ENCODE results near the gene NAALADL2. TPM values are rescaled to one million over a fixed set of nuclear protein-coding genes. Genes with fewer than 3 reads are reported as not detected.

Gene NAALADL2
- total and polyA plus RNA-seq, 3 donors from 2014 or later, result 5.4 to 15.6 (median 6.0) TPM

DNA sequence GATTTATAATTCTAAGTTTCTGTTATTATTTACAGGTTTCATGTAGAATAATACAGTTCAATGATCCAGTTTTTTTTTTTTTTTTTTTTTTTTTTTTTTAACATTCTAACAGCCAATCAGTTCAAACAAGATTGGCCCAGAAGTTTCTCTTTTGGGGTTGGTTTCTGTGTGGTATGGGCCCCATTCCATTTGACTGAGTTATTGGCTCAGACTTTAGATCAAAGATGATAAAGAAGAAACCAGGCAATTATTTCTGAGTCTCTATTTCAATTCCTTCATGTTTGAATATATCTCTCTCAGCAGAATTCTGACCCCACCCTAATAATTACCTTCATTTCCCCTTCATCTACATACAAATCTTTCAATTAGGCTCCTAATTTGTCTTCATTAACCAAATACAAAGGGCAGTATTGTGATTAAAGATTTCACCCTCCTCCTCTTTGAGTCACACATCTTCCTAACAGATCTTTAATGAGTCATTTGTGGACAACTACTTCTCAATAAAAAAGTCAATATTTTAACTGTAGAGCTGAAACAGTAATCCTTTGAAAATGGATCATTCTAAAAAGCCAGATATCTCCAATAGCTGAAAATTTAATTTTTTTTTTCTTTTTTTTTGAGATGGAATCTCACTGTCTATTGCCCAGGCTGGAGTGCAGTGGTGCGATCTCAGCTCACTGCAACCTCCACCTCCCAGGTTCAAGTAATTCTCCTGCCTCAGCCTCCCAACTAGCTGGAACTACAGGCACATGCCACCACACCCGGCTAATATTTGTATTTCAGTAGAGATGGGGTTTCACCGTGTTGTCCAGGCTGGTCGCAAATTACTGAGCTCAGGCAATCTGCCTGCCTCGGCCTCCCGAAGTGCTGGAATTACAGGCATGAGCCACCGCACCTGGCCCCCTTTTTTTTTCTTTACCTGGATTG, 878.8 kb downstream of the NAALADL2 start:
- Histone ChIP-seq H3K27me3 (no peaks in the 10 kb centered on the region), H3K36me3 (ENCODE audit: low read depth, missing control alignments) (no peaks in the 10 kb centered on the region), H3K9me3 (no peaks in the 10 kb centered on the region), H3K27ac (no peak overlapping the region), H3K4me1 (no peaks in the 10 kb centered on the region), H3K4me3 (no peak overlapping the region)
- intact Hi-C loops (cut with DNase I; ENCODE audit: low total_unique reads), result no loop called here
- DNase-seq, result no peak
- no peak for TF ChIP-seq POLR2A (IDR thresholded peaks at IDR 0.05)
- TF ChIP-seq, protein P1, sequence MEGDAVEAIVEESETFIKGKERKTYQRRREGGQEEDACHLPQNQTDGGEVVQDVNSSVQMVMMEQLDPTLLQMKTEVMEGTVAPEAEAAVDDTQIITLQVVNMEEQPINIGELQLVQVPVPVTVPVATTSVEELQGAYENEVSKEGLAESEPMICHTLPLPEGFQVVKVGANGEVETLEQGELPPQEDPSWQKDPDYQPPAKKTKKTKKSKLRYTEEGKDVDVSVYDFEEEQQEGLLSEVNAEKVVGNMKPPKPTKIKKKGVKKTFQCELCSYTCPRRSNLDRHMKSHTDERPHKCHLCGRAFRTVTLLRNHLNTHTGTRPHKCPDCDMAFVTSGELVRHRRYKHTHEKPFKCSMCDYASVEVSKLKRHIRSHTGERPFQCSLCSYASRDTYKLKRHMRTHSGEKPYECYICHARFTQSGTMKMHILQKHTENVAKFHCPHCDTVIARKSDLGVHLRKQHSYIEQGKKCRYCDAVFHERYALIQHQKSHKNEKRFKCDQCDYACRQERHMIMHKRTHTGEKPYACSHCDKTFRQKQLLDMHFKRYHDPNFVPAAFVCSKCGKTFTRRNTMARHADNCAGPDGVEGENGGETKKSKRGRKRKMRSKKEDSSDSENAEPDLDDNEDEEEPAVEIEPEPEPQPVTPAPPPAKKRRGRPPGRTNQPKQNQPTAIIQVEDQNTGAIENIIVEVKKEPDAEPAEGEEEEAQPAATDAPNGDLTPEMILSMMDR (IDR thresholded peaks at IDR 0.05), result no peak
- 92 to 95% methylated on average over 7 of the region's 7 CpGs for WGBS, 2 donors

DNA sequence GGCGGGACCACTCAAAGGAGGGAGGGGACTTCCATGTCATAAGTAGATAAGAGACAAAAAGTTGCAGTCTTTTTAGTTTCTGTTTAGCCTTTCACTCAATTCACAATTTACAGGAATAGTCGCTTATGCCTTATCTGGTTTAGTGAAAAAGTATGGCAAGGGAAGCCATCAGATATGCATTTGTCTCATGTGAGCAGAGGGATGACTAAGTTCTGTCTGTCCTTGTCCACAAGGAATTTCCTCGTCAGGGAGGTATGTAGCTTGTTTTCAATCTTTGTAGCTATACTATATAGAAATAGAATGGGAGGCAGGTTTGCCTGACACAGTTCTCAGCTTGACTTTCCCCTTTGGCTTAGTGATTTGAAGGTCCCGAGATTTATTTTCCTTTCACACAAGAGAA, 882.8 kb downstream of the NAALADL2 start:
- intact Hi-C loops (cut with DNase I; ENCODE audit: low total_unique reads), result no loop called here
- no peaks in the 10 kb centered on the region for H3K4me1 ChIP-seq

DNA sequence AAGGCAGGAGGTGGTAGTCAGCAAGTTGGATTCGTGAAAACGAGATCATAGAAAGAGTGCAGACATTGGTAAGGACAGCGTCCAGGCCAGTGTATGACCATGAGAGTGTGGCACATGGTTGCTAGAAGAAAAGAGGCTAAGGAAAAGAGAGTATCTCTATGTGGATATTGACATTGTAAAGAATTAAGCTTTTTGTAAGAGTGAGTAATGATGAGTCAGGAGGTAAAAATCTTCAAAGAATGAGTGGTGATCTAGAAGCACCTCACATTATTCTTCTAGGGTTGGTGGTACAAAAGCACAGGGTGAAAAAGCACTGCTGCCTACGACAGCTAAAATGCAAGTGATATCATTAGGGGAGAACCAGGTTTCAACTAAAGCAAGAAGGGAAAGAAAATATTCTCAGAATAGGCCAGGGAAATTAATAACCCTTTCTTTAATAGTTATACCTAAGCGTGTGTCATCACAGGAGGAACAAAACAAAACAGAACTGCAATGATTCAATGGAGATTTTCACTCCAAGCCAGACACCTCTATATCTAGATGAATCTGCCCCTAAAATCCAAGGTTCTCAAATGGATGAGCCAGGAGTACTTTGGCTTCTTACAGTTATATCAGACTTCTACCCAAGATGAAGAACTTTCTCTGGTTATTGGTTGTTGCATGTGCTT, 884.7 kb downstream of the NAALADL2 start:
- Histone ChIP-seq H3K27ac (no peak overlapping the region), H3K9me3 (no peaks in the 10 kb centered on the region), H3K4me1 (no peaks in the 10 kb centered on the region), H3K4me3 (no peak overlapping the region), H3K27me3 (no peaks in the 10 kb centered on the region), H3K36me3 (ENCODE audit: low read depth, missing control alignments) (no peaks in the 10 kb centered on the region)
- intact Hi-C loops (cut with DNase I; ENCODE audit: low total_unique reads), result no loop called here
- 89 to 92% methylated on average over 5 of the region's 5 CpGs for WGBS, 2 donors
- TF ChIP-seq, protein P1 (IDR thresholded peaks at IDR 0.05), result no peak
- TF ChIP-seq POLR2A (IDR thresholded peaks at IDR 0.05), result no peak
- no peak for DNase-seq

More for the DNA sequence above, 882.8 kb downstream of the NAALADL2 start:
- DNase-seq, result no peak
- no peak overlapping the region for H3K4me3 ChIP-seq
- TF ChIP-seq, protein P1 (IDR thresholded peaks at IDR 0.05), result no peak
- TF ChIP-seq POLR2A (IDR thresholded peaks at IDR 0.05), result no peak
- H3K9me3 ChIP-seq, result no peaks in the 10 kb centered on the region
- no peaks in the 10 kb centered on the region for H3K27me3 ChIP-seq
- H3K27ac ChIP-seq, result no peak overlapping the region
- H3K36me3 ChIP-seq (ENCODE audit: low read depth, missing control alignments), result no peaks in the 10 kb centered on the region
- 59 to 74% methylated on average over 4 of the region's 4 CpGs for WGBS, 2 donors

DNA sequence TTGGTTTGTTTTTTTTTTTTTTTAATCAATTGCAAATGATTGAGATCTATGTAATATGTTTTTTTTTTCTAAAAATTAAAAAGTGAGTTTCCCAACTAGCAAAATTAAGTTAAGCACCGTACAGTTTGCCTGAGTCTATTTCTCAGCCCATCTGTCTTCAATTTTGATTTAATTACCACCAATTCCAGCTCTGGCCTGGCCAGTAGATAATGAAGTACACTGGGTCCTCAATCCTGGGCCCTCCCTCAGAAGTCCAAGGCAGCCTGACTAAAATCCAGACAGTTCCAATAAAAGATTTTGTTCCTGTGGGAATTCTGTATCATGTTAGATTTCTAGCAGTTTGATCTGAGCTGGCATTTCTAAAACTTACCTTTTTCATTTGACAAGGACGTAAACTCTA, 887.2 kb downstream of the NAALADL2 start:
- Histone ChIP-seq H3K27me3 (no peaks in the 10 kb centered on the region), H3K27ac (no peak overlapping the region), H3K4me1 (no peaks in the 10 kb centered on the region), H3K4me3 (no peak overlapping the region), H3K36me3 (ENCODE audit: low read depth, missing control alignments) (no peaks in the 10 kb centered on the region), H3K9me3 (no peaks in the 10 kb centered on the region)
- WGBS, 2 donors, result 67 to 80% methylated on average over 2 of the region's 2 CpGs
- DNase-seq, result peak; percentile 14
- intact Hi-C loops (cut with DNase I; ENCODE audit: low total_unique reads), result no loop called here
- TF ChIP-seq, protein P1 (IDR thresholded peaks at IDR 0.05), result no peak
- no peak for TF ChIP-seq POLR2A (IDR thresholded peaks at IDR 0.05)
